DMS 273 (cell line): ENCODE results near the gene GTF3C4.
"Not testable (repeated sequence)": the region's sequence is repeated elsewhere in the genome, so short reads cannot be mapped to it uniquely, and the experiment has no call there.

Experiments
- DNase-seq: peaks from one replicate; lab custom pipeline; 2025; ENCODE audit not compliant: unreplicated experiment; lab: John Stamatoyannopoulos, UW

GTF3C4 gene

DNA sequence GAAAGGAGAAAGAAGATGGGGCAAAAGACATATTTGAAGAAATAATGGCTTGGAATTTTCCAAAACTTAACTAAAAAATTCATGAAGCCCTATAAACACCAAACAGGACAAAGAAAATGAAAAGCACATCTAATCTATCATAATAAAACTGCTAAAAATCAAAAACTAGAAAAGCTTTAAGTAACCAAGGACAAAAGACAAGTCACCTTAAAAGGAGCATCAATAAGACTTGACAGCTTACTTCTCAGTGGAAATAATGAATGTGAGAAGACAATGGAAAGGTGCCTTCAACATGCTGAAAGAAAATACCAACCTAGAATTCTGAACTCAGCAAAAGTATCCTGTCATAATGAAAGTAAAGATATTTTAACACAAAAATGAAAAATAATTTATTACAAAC is 27.0 kb downstream of the GTF3C4 start:
- peak; percentile 17 for DNase-seq

DNA sequence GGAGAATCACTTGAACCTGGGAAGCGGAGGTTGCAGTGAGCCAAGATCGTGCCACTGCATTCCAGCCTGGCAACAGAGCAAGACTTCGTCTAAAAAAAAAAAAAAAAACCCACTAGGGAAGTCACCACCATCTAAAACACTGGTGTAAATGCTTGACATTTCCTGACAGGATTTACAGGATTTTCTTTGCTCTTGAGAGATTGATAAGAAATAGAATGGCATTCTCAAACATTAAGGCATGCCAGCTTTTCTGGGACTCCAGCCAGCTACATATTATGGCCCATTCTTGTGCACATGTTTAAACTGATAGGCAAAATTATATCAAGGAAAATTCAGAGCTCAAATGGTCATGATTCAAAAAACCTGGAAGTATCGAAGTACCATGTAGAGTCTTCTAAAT is 28.7 kb downstream of the GTF3C4 start:
- peak; percentile 46 for DNase-seq

DNA sequence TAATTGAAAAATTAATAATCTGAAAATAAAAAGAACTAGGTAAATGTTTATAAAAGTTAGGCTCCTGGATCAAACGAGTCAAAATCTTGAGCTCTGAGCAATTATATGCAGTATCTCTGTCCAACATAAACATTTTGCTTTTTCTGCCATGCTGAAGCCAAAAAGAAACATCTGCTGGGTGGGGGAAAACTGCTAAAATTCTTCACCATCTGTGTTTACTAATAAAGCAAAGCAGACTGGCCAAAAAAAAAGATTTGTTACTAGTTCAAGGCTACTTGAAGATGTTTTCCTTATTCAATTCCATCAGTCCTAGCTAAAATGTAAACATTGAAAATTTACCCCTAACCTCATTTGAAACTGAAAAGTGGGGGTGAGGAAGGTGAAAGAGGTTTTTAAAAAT is 29.7 kb downstream of the GTF3C4 start:
- peak; percentile 75 for DNase-seq

DNA sequence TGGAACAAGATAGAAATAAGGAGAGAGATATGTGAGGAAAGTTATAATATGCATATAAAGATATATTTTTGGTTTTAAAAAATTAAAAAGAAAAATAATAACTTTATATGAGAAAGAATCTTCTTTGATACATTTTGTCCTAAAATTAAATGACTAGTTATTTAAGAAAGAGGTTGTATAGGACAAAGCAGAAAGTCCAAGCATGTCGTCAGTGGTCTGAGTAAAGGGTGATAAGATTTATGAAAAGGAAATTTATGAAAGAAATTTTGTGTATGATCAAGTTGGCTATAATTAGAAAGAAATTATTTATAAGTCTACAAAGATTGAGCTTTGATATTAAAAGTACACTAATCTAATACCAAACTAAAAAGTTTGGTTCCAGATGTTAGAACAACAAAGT is 32.0 kb downstream of the GTF3C4 start:
- peak; percentile 28 for DNase-seq

DNA sequence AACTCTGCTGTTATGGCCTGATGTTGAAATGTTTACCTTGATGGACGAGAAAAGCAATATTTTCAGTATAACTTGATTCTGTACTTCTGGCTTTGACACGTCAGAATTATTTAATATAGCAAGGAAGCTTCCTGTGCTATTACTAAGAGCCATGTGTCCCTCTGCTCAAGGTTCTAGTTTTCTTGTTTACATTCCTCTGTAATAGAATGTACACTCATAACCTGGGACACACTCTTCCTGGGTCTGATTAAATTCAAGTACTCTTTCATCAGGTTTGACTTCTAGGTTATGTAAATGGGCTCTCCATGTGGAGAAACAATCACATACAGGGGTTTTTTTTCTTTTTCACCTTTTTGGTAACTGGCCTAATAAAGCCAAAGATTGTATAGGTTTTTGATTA is 33.1 kb downstream of the GTF3C4 start:
- DNase-seq, result no peak

DNA sequence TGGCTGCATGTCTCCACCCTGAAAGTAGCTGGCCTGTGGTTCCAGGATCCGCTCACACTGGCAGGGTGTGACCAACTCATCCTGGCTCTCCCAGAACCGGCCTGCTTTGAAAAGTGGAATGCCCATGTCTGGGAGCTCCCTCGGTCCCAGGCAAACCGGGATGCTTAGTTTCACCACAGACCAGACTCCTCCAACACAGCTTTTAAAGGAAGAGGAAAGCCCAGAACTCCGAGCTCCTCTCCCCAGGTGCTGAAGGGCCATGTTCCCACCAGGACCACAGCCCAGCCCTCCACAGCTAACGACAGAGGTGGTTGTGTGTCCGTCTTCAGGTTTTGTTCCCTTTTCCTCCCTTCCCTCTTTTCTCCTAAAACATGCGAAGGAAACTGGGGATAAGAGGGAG is 38.0 kb downstream of the GTF3C4 start:
- no peak for DNase-seq

DNA sequence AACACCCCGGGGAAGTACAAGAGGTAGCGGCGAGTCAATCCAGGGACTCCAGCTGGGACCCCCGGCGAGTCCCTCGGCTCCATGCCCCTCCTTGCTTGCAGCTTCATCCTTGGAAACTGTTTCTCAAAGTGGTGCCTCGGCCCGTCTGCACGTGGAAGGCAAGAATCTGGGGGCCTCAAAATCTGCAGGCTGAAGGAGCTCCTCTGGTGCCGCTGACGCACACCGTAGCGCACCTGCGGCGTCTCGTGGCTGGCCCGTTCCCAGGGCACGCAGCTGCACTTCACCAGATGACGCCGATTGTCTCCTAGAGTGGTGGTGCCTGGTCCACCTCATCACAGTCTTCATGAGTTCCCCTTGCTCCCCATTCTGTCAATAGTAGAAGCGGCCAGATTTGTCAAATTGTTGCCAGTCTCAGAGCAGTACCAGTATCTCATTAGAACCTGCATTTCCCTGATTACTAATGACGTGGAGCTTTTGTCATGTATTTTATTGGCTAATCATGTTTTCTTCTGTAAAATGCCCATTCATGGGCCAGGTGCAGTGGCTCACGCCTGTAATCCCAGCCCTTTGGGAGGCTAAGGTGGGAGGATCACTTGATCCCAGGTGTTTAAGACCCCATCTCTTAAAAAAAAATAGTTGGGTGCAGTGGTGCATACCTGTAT is 38.6 kb downstream of the GTF3C4 start:
- DNase-seq, result no peak

DNA sequence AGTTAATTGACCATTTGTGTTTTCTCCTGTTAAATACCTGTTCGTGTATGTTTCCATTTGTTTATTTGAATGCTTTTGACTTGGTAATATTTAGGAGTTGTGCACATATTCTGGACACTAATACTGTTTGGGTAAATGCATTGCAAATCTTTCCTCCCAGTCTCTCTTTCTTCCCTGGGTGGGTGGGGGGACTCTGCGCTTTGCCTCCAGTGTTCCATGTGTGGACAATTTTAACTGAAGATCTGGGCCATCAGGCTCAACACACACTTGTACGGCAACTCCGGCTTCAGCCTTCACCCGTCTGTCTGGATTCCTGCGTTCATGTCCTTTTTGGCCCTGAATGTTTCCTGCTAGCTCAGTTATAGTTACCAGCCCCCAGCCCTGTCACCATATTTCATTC is 40.1 kb downstream of the GTF3C4 start:
- no peak for DNase-seq

DNA sequence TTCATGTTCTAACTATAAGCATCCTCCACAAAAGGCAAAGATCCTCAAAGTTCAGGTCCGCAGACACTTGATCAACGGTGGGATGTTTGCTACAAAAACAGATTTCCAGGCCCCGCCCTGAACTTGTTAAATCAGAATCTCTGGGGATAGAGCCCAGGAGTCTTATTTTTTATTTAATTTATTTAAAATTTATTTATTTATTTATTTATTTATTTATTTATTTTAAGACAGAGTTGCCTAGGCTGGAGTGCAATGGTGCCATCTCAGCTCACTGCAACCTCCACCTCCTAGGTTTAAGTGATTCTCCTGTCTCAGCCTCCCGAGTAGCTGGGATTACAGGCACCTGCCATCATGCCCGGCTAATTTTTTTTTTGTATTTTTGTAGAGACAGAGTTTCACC is 40.9 kb downstream of the GTF3C4 start:
- DNase-seq, result not testable (repeated sequence)

DNA sequence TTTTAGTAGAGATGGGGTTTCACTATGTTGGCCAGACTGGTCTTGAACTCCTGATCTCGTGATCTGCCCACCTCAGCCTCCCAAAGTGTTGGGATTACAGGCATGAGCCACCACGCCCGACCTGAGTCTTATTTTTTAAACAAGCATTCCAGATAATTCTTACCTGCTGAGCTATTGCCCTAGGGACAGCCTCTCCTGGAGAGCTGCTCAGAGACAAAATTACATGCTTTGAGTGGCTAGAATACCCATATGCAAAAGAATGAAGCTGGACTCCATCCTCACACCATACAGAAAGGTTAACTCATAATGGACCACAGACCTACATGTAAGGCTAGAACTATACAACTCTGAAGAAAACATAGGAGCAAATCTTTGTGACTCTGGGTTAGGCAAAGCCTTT is 41.6 kb downstream of the GTF3C4 start:
- no peak for DNase-seq

DNA sequence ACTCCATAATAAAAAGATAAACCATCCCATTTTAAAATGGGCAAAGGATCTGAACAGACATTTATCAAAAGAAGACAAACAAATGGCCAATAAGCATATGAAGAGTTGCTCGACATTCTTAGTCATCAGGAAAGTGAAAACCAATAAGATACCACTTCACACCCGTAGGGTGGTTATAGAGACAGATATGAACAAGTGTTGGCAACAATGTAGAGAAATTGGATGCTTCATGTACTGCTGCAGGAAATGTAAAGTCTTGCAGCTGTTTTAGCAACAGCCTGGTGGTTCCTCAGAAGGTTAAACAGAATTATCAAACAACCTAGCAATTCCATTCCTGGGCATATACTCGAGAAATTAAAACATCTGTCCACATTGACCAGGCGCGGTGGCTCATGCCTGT is 42.5 kb downstream of the GTF3C4 start:
- no peak for DNase-seq

DNA sequence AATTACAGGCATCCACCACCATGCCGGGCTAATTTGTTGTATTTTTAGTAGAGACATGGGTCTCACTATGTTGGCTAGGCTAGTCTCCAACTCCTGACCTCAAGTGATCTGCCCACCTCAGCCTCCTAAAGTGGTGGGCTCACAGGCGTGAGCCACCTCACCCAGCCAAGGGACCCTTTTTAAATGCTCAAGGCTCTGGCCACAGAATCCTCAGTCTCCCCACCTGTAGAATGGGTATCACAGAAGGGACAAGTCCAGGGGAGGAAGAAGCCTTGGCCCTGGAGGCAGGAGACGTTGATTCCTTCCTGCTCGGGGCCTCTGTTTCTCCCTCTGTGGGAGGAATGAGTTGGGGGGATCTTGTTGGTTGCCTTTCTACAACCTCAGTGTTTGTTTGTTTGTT is 45.7 kb downstream of the GTF3C4 start:
- DNase-seq, result no peak

DNA sequence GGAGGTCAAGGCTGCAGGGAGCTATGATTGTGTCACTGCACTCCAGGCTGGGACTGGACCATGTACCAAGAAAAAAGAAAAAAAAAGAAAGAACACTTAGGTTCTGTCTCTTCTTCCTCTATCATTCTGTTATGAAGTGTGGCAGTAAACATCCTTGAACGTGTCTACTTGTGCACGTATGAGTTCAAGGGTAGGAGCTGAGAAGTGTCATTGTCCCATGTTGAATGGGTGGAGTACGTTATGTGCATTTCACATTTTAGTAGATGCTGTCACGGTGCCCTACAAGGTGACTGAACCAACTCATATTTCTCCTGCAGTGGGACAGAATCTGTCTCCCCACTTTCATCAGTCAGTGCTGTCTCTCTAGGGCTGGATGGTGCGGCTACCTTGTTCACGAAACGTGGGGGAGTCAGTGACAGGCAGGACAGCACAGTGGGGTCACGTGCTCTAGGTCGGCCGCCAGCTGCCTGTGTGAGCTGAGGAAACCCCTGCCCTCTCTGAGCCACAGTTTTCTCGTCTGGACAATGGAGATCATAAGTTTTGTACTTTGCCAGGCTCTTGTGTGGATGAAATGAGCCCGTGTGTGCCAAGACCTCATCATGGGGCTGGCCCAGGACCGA is 47.2 kb downstream of the GTF3C4 start:
- DNase-seq, result no peak

DNA sequence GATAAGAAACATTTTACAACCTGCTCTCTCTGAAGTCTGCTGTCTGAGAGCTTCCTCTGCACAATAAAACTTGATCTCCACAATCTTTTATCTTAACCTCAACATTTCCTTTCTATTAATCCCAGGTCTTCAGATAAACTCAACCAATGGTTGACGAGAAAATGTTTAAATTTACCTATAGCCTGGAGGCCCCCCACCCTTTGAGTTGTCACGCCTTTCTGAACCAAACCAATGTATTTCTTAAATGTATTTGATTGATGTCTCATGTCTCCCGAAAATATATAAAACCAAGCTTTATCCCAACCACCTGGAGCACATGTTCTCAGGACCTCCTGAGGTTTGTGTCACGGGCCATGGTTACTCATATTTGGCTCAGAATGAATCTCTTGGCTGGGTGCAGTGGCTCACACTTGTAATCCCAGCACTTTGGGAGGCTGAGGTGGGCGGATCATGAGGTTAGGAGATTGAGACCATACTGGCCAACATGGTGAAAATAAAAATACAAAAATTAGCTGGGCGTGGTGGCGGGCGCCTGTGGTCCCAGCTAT is 48.2 kb downstream of the GTF3C4 start:
- not testable (repeated sequence) for DNase-seq

DNA sequence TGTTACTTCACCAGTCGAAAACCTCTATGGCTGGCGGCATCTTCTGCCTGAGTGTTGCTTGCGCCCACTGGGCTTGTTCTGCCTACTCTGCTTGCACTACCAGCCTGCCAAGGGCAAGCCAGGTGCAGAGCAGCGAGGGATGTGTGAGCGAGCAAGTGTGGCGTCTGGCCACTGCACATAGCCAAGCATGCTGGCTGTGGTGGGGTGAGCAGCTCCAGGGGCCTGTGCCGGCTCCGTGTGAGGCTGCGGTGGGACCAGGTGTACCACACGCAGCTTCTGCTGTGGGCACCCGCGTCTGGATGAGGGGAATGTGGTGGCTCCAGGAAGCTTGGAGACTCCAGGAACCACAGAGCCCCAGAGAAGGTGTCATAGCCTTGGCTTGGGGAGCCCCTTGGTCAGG is 51.4 kb downstream of the GTF3C4 start:
- no peak for DNase-seq

DNA sequence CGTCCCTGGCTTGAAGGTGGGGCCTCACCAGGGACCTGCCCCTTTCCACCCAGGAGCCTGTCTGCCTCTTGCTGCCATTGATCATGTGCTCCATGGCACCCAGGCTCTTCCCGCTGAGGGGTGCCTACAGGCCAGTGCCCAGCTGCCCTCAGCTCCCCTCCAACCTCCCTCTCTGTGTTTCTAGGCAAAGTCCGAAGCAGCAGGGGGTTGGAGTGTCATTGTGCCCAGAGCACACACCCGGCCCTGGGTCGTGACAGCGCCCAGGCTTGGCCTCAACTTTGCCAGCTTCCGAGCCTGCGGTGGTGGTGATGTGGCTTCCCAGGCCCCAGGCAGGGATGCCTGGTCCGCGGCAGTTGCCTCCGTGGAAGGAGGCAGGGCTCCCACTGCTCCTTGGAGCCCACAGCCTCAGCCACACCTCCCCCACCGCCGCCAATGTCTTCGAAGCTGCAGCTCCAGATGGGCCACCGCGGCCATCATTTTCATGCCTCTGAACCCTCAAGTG is 52.4 kb downstream of the GTF3C4 start:
- DNase-seq, result no peak

DNA sequence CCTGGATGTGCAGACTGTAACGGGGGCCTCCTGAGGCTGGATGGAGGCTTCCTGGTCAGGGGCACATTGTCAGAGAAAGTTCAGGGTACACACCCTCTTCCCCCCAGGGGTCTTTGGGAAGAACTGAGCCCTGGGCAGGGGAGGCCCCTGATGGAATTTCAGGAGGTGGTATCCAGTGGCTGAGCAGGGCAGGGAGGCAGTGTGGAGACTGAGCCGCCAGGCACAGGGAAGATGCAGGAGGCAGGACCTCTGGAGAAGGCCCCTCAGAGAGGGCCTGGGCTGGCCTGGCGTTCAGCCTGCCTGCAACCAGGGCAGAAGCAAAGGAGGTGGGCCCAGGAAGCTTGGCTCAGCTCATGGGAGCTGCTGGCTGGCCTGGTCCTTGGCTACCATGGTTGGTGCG is 53.5 kb downstream of the GTF3C4 start:
- no peak for DNase-seq

DNA sequence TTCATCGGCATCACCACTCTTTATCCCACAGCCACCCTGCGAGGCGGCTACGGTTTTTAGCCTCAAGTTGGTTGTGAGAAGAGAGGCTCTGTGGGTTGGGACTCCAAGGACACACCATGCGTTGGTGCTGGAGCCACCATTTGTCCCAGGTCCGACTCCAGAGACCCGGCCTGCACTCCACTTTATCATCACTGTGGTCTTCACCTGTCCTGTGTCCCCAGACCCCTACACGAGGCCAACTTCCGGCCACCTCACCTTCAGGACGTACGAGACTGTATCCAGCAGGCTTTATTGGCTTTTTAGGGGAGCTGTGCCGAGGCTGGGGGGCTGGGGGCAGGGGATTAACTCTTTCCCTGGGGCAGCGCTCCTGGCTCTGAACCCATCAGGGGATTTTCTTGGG is 55.0 kb downstream of the GTF3C4 start:
- no peak for DNase-seq

DNA sequence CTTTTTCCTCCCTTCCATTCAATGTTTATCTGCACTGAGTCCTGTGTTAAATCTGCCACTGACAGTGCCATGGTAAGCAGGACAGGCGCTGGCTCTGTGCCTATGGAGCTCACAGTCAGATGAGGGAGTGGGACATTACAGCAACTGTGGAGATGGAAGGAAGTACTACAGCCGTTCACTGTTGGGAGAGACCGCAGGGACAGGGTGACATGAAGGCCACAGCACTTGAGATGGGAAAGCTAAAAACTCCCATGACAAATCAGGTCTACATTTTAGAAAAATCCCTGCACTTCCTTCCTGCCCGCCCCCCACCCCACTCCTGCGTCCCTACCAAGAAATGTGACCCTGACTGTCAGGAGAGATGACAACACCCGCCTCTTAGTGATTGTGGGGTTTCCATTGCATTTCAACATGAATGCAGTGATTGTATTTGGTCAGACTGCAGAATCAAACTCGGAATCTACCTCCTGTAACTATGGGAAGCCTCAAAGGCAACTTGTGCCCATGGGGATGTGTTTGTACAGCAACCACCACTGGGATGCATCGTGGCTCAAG is 56.4 kb downstream of the GTF3C4 start:
- no peak for DNase-seq

DNA sequence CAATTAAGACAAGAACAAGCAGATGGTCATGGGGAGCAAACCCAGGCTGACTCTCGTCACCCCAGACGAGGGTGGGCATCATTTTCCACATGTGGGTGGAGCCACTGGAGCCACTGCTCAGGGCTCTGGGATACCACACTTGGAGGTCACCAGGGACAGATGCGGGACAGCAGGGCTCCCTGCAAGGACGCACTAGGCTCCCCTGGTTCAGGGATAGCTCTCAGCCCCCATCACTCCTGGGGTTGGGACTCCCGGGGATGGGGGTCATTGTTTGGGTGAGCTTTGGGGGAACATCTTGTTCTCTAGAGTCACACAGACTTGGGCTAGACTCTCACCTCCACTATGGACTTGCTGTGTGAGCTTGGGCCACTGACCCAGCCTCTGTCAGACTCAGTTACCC is 57.8 kb downstream of the GTF3C4 start:
- DNase-seq, result no peak

DNA sequence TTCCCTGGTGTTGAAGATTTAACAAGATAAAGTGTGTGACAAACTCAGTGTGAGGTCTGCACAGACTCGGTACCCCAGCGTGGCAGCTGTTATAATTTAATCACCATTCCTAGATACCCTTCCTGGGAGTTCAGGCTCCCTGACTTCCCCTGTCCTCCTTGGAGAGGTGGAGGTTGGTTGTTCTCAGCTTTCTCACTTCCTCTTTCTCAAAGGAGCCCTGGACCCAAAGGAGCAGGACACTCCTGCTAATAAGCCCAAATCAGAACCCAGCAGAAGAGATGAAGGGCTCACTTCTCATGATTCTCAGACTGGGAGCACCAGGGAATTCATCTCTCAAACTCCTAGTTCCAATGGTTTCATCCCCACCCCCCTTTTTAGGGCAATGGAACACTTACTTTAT is 58.2 kb downstream of the GTF3C4 start:
- DNase-seq, result no peak

DNA sequence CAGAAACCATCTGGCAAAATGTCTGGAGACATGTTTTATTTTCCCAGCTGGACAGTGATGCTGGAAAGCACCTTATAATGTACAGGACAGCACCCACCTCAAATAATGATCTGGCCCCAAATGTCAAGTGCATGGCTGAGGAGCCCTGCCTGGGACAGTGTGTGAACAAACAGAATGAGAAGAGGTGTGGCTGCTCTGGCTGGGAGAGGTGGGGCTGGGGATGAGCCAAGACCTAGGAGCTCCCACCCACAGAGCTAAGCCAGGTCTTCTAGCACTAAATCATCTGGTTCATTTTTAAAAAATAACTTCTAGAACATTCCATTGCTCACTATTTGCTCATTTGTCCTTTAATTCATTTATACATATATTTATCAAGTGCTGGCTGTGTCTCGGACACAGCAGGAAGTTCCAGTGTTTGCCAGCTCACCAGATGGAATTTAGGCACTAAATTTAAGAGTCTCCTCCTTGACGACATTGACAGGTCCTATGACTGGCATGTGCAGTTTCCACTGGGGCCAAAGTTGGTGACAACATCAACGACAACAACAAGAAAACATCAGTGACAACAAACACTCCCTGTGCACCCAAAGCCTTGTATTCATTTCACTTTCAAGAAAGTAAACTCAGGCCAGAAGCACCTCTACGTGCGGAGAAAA is 59.1 kb downstream of the GTF3C4 start:
- DNase-seq, result peak; percentile 9
